ENCODE data around the gene CIB1.
"Not testable (repeated sequence)": the region's sequence is repeated elsewhere in the genome, so short reads cannot be mapped to it uniquely, and the experiment has no call there.

Gene CIB1

DNA sequence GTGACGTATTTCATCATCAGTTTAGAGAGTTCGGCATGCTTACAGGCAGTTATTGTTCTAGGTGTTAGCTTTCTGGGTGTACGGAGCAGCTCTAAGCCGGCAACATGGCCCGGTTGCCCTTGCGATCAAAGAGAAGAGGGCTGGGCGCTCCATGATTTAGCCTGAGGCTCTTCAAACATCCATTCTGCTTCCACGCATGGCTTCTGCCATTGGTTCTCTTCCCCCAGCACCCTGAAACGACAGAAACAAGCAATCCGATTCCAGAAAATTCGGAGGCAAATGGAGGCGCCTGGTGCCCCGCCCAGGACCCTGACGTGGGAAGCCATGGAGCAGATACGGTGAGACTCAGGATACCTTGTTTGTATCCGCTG is 32.3 kb upstream of the CIB1 start:
- TF ChIP-seq, protein P1, sequence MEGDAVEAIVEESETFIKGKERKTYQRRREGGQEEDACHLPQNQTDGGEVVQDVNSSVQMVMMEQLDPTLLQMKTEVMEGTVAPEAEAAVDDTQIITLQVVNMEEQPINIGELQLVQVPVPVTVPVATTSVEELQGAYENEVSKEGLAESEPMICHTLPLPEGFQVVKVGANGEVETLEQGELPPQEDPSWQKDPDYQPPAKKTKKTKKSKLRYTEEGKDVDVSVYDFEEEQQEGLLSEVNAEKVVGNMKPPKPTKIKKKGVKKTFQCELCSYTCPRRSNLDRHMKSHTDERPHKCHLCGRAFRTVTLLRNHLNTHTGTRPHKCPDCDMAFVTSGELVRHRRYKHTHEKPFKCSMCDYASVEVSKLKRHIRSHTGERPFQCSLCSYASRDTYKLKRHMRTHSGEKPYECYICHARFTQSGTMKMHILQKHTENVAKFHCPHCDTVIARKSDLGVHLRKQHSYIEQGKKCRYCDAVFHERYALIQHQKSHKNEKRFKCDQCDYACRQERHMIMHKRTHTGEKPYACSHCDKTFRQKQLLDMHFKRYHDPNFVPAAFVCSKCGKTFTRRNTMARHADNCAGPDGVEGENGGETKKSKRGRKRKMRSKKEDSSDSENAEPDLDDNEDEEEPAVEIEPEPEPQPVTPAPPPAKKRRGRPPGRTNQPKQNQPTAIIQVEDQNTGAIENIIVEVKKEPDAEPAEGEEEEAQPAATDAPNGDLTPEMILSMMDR (IDR thresholded peaks at IDR 0.05) = no peak
- Histone ChIP-seq H3K4me3 (peak overlapping the region; percentile 81), H3K27ac (peak overlapping the region; percentile 91 to 92)
- DNase-seq (ENCODE audit: low spot score) = no peak

DNA sequence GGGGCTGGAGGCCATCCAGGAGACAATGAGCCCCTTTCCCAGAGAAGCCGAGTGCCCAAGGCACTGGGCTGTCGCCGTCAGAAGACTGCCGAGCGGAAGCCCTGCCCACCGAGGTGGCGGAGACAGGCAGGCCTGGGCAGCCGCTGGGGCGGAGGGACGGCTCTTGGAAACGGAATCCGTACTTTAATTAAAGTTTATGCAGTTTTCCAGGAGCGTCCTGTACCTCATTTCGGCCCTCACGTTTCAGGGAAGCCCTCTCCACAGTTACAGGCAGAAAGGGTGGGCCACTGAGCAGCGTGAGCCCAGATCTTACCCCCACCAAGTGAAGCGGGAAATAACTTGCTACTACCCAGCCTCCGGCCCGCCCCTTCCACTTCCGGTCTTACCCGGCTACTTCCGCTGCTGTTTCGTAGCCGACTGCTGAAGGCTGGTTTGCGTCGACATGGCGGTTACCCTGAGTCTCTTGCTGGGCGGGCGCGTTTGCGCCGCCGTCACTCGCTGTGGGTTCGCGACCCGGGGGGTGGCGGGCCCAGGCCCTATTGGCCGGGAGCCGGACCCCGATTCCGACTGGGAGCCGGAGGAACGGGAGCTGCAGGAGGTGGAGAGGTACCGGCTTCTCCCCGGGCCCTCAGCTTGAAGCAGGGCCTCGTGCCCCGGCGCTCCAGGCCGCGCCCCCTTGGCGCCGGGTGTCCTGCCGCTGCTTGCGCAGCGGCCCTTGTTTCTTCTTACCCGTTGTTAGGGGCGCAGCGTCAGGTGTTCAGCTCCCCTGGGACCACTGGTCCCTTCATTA is 31.7 kb upstream of the CIB1 start, which contains the start of gene NGRN:
NGRN (plus strand) TSS at position 402 of the 790 bp plus-strand sequence; CDS start at position 443, 41 bp downstream.
- peak within 1 kb of the TSS; percentile 91 to 92 for H3K27ac ChIP-seq
- TF ChIP-seq, protein P1 (IDR thresholded peaks at IDR 0.05) = no peak
- peak; percentile 97 for DNase-seq (ENCODE audit: low spot score)

DNA sequence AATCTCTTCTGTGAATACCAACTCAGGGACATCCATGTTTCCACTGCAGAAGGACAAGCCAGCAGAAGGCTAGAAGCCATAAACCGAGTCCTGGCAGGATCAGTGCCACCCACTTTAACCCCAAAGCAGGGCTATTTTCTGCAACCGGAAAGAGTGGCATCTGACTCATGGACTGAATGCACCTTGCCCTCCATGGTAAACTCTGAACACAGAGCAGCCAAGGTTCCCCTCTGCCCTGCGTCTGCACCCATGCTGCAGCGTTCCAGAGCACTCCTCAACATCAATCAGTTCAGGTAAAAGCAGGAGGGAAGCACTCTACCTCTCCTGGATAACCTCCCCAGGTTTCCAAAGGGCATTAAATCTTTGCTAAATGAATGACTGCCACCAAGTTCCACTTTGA is 30.9 kb upstream of the CIB1 start:
- Histone ChIP-seq H3K4me3 (peak overlapping the region; percentile 81), H3K27ac (peak overlapping the region; percentile 91 to 92)
- TF ChIP-seq, protein P1 (IDR thresholded peaks at IDR 0.05) = no peak
- no peak for DNase-seq (ENCODE audit: low spot score)

More for the DNA sequence above, 31.7 kb upstream of the CIB1 start, which contains the start of gene NGRN:
- H3K4me3 ChIP-seq = peak within 1 kb of the TSS; percentile 81

DNA sequence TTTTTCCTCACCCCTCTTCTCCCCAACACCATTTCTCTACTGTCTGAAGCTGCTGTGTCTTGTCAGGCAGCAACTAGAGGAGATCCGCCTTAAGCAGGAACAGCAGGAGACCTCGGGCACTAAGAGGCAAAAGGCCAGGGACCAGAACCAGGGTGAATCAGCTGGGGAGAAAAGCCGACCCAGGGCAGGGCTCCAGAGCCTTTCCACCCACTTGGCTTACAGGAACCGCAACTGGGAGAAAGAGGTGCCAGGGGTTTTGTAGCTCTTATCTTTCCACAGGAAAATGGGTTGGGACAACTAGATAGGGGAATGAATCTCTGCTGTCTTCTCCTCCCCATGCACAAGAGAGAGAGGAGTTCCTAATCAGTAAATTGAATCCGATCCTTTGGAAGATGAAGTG is 28.7 kb upstream of the CIB1 start:
- no peak overlapping the region for H3K4me3 ChIP-seq
- no peak for DNase-seq (ENCODE audit: low spot score)
- H3K27ac ChIP-seq = no peak overlapping the region
- TF ChIP-seq, protein P1 (IDR thresholded peaks at IDR 0.05) = no peak

DNA sequence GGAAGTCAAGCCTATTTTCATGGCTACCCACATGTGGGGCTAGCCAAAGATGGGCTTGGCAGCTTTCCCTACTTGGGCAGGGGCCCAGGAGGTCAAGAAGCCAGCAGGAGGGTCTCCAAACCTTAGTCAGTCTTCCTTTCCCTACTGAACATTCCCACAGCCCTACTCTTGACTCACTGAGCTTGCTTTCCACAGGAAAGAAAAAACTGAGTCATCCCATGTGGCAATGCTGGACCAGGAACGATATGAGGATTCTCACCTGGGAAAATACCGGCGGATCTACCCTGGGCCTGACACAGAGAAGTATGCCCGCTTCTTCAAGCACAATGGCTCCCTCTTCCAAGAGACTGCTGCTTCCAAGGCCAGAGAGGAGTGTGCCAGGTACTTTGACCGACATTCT is 28.1 kb upstream of the CIB1 start:
- no peak for DNase-seq (ENCODE audit: low spot score)
- TF ChIP-seq, protein P1 (IDR thresholded peaks at IDR 0.05) = no peak
- H3K27ac ChIP-seq = no peak overlapping the region
- H3K4me3 ChIP-seq = no peak overlapping the region

DNA sequence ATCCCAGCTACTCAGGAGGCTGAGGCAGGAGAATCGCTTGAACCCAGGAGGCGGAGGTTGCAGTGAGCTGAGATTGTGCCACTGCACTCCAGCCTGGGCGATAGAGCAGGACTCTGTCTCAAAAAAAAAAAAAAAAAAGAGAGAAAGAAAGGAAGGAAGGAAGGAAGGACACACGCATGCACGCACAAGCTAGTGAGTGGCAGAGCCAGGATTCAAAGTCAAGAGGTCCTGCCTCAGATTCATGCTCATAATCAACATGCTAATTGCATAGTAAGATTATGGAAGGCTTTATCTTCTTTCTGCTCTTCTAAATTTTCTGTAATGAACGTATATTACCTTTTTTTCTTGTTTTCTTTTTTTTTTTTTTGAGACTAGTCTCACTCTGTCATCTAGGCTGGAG is 27.0 kb upstream of the CIB1 start:
- DNase-seq (ENCODE audit: low spot score); H3K27ac ChIP-seq; H3K4me3 ChIP-seq: not testable (repeated sequence)

DNA sequence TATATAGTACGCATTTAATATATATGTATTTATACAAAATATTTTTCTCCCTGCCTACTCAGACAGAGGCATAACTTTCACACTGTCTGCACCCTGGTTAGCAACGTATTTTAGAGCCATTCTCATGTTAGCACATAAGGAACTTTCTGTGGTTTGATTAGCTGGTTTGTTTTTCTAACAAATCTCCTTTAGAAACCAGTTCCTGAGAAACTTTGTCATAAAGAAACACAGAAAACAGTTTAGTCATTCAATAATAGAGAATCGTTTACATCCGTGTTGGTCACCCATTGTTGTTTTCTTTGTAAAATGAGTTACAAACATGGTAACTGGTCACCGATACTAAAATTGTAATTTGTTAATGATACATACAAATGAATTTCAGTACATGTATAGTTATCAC is 25.8 kb upstream of the CIB1 start:
- no peak overlapping the region for H3K4me3 ChIP-seq
- DNase-seq (ENCODE audit: low spot score) = no peak
- H3K27ac ChIP-seq = no peak overlapping the region
- TF ChIP-seq, protein P1 (IDR thresholded peaks at IDR 0.05) = no peak

Data from coronary artery (tissue), 2 donors.